DMS153 treated with DMSO at 0.1 percent for 48 hours (cell line): Measurements from ENCODE around the gene JARID2.
"Not testable (repeated sequence)": the region's sequence is repeated elsewhere in the genome, so short reads cannot be mapped to it uniquely, and the experiment has no call there.

Source experiments
- DNase-seq: peaks from one replicate; lab custom pipeline; 2025; ENCODE audit not compliant: unreplicated experiment; lab: John Stamatoyannopoulos, UW

JARID2 gene

DNA sequence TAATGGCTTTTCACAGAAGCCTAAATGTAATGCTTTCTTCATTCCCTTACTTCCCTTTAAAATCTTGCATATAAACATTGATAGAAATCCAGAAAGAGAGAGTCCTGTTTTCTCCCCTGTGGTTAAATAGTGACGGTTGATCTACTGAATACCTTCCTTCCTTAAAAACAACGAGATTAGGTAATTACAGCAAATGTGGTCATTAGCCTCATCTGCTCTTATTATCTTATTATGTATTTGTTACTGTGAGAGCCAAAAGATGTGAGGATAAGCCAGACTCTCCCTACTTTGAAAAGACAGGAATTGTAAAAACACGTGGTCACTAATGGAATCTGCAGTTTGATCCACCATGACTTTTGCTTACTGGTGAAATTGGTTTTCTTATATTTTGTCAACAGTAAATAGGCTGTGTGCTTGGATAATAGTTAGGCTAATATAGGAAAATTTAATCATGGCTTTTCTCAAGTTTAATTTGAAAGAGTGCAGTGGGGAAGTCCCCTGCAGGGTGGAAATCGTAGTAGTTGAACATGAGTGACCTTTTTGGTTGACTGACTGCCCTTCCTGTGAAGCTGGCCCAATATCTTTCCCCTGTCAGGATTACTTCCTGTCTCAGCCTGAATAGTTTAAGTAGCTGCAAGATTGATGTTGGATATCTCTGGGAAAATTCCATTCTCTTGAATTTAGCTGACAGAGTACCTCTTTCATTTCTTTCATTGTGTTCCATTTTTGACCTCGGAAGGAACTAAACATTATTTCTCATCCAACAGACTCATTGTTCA is 62.8 kb downstream of the JARID2 start:
- DNase-seq, result no peak

GRCh38 chr6:15309611-15310283 is 63.9 kb downstream of the JARID2 start:
- DNase-seq, result no peak

DNA sequence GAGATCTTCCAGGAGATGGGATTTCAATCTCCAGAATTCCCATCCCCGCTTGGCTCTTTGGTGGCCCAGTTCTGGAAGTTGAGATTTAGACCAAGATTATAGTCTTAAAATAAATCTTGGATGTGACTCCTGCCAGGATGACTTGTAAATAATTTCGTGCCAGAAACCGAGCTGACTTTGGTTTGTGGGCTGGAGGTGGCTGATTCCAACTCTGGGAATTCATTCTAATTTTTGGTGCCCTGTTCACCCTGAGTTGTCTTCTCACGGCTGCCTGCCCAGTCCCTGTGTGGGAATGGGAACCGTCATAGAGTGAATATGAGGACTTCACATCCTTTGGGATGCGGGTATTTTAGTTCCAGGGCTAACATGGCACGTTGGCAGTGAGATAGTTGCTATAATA is 64.8 kb downstream of the JARID2 start:
- no peak for DNase-seq

- no peak for DNase-seq
Measured at GRCh38 chr6:15312500-15312899, 66.6 kb downstream of the JARID2 start.

DNA sequence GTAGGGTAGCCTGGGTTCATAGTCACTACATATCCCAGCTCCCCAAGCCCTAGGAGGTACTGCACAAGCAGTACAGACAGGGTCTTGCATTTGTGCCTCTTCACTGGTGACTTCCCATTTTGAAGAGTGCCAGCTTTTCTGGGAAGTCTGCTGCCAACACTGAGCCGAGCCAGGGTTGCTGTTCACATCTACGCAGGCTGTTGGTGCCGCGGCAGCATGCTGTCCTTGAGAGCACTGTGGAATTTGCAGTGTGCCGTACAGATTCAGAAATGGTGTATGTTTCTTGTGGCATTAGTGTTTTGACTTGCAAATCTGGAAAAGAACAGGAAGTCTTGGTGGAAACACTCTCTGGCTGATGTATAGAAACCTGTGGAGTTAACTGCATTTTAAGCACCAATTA is 67.5 kb downstream of the JARID2 start:
- no peak for DNase-seq

DNA sequence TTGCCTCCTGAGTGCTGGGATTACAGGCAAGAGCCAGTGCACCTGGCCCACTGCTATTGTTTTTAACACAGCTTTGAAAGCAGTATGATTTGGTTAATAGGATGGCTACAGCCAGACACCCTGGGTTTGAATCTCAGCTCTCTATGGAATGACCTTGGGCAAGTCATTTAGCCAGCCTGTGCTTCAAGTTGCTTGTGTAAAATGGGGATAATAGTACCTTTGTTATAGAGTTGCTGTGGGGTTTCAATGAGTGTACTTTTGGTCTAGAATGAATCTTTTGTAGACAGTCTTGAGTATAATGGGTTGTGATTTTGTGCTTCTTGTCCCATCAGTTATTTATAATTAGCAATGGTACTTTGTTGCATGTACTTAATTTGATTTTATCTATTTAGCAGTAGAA is 70.9 kb downstream of the JARID2 start:
- DNase-seq, result no peak

GRCh38 chr6:15317251-15317650 is 71.4 kb downstream of the JARID2 start:
- no peak for DNase-seq

- DNase-seq, result no peak
Measured at GRCh38 chr6:15317934-15318902, 72.3 kb downstream of the JARID2 start.

DNA sequence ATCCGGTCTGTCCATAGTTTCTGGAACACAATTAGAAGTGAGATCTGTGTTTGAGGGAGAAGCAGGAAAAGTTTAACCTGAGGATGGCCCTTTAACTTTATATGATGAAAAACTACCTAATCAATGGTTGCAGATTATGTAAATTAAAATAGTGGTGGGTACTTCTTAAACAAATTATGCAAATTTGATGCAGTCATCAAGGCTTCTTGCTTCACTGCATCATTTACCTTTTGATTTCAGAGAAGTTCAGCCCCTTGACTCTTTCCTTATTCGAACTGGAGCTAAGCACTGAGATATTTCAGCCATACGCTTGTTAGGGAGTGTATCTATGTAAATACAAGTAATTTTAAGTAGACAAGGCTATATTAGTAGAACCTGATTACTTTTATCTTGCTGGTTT is 73.8 kb downstream of the JARID2 start:
- no peak for DNase-seq

DNA sequence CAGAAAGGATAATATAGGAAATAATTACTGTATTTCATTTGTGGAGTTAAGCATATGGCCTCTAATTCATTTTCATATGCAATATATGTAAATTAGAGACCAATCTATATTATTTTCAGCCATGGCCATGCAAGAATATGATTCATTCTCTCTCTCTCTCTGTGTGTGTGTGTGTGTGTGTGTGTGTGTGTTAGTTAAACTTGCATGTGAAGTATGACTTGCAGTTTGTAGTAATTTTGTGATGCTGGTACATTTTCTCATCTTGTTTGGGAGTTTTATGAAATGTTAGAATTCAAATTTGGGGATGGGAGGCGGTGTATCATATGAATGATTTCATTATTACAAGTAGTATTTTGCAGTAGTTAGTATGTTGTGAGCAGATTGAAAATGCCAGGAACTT is 74.8 kb downstream of the JARID2 start:
- no peak for DNase-seq

- no peak for DNase-seq
Measured at GRCh38 chr6:15322184-15322583, 76.3 kb downstream of the JARID2 start.

DNA sequence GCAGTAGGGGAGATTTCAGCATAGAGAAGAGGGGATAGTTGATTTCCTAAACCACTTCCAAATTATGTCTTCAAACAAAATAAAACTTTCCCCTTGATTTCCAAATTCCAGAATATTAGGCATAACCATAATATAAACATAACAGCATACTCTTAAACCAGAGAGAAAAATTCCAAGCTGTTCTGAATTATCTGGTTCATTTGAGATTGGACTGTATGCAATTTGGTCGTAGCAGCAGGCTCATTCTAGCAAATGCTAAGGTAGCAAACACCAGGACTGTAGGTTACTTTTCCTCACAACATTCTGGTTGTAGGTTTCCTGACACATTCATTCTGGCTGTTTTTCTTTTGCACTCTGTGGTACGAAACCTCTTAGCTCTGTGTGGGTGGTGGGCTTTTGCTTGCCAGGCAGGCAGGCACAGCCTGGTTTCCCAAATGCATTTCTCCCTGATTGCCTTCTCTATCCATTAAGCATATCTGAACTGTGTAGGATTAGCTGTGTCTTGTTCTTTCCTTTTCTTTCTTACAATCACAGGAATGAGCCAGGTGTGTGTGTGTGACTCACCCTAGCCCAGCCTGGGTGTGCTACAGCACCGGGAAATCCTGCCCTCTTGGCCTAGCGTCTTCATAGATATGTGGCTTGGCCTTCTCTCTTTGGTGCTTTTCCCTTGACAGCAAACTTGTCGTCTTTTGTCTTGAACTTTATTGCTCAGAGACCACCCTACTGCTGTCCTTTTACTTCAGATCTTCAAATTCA is 77.1 kb downstream of the JARID2 start:
- no peak for DNase-seq

- DNase-seq, result not testable (repeated sequence)
Measured at GRCh38 chr6:15323611-15324010, 77.7 kb downstream of the JARID2 start.

GRCh38 chr6:15324427-15324985 is 78.6 kb downstream of the JARID2 start:
- no peak for DNase-seq

- DNase-seq, result no peak
Measured at GRCh38 chr6:15325540-15325955, 79.7 kb downstream of the JARID2 start.

- no peak for DNase-seq
Measured at GRCh38 chr6:15326067-15326614, 80.3 kb downstream of the JARID2 start.

DNA sequence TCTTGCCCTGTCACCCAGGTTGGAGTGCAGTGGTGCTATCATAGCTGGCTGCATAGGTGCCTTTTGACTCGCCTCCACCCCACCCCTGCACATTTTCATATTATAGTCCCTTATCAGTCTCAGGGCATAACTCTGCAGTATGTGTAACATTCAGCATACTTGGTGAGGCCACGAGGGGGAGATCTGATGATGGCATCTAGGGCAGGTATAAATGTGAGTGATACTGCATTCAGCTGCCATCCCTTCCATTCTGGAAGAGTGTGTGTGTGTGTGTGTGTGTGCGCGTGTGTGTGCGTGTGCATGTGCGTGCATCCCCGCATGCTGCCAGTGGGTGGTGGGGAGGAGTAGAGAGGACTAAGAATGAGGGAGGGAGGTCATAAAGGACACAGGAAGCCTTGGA is 81.4 kb downstream of the JARID2 start:
- DNase-seq, result no peak

GRCh38 chr6:15329197-15329671 is 83.4 kb downstream of the JARID2 start:
- no peak for DNase-seq

DNA sequence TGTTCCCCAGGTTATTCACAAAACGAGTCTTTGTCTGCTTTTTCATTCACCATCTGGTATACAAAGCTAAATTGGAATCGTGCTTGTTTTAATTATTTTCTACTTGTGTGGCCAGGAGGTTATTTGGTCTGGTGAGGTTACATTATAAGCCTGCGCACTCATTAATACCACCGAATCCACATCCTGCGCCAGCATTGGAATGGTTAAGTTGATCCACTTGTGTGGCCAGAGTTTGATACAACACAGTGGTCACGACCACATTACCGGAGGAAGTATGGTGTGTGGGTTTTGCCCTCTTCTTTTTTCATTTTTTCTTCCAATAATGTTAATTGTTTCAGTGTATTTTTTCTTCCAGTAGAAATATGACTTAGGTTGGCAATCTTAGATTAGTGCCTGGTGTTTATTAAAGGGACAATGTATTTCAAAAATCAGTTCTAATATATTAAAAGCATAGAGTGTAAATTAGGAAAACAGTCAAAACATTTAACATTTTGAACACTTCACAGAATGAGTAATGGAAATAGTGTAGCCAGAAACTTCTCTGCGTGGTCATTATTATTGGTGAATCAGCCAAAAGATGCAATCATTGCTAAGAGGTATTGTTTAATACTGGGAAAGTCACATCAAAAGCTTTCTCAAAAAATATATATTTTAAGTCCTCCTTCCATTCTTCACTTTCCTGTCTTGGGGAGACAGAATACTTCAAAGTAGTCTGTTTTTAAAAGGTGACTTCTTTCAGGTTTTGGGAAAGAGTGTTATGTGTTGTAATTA is 84.5 kb downstream of the JARID2 start:
- DNase-seq, result no peak
